Vagina (tissue), 2 donors: ENCODE results near the gene TSHZ1.

Experiments used
- CTCF ChIP-seq, 3 experiments: fragments of 450-650 bp in 2 of 3; fragments of 200-600 bp in 1 of 3; sonication (generic) in 1 of 3; IDR thresholded peaks; one replicate each; pipeline ENCODE4 v1.5.1; 2017 to 2019; ENCODE audit warnings: antibody characterized with exemption in 3 of 3, mild to moderate bottlenecking in 2 of 3, moderate library complexity in 2 of 3
- POLR2A ChIP-seq, 2 donors: fragments of 450-650 bp; IDR thresholded peaks; one replicate each; pipeline ENCODE4 v1.6.1; 2017; ENCODE audit warnings: antibody characterized with exemption in 2 of 2, mild to moderate bottlenecking in 2 of 2, moderate library complexity in 2 of 2

GRCh38 chr18:75284566-75284965 is 74.0 kb downstream of the TSHZ1 start:
- TF ChIP-seq POLR2A (IDR thresholded peaks at IDR 0.05) (no peak), CTCF (IDR thresholded peaks at IDR 0.05) (no peak)
